WTC11 (cell line): ENCODE measurements around the gene PTBP2.

ENCODE experiments used
- ATF6 ChIP-seq: sonication (generic); formaldehyde crosslinking; IDR thresholded peaks from 2 replicates; pipeline ENCODE4 v1.8.1; 2023; ENCODE audit warnings: mild to moderate bottlenecking, missing genetic modification reagents
- CBFB ChIP-seq: sonication (generic); formaldehyde crosslinking; IDR thresholded peaks from 2 replicates; pipeline ENCODE4 v1.8.1; 2022; ENCODE audit warnings: mild to moderate bottlenecking, low read depth, missing genetic modification reagents
- CTCF ChIP-seq: fragments of 200-600 bp; IDR thresholded peaks from 2 replicates; pipeline ENCODE4 v1.8.0; 2022; ENCODE audit warnings: antibody characterized with exemption
- E2F1 ChIP-seq: sonication (generic); formaldehyde crosslinking; IDR thresholded peaks from 2 replicates; pipeline ENCODE4 v1.8.0; 2022; ENCODE audit warnings: mild to moderate bottlenecking, missing genetic modification reagents
- NFYB ChIP-seq: sonication (generic); formaldehyde crosslinking; conservative IDR thresholded peaks from 2 replicates; pipeline ENCODE4 v1.8.0; 2022; ENCODE audit warnings: low read depth, missing genetic modification reagents
- NR1H2 ChIP-seq: sonication (generic); formaldehyde crosslinking; IDR thresholded peaks from 2 replicates; pipeline ENCODE4 v1.9.0; 2021; ENCODE audit warnings: mild to moderate bottlenecking, moderate library complexity, missing genetic modification reagents
- NR2C2 ChIP-seq: sonication (generic); formaldehyde crosslinking; IDR thresholded peaks from 2 replicates; pipeline ENCODE4 v1.8.0; 2022; ENCODE audit warnings: mild to moderate bottlenecking, missing genetic modification reagents
- RELA ChIP-seq: sonication (generic); formaldehyde crosslinking; IDR thresholded peaks from 2 replicates; pipeline ENCODE4 v1.8.1; 2022; ENCODE audit warnings: missing genetic modification reagents, mild to moderate bottlenecking, borderline replicate concordance
- SP1 ChIP-seq: sonication (generic); formaldehyde crosslinking; conservative IDR thresholded peaks from 2 replicates; pipeline ENCODE4 v1.8.1; 2022; ENCODE audit warnings: missing genetic modification reagents
- ZBTB43 ChIP-seq: sonication (generic); formaldehyde crosslinking; IDR thresholded peaks from 2 replicates; pipeline ENCODE4 v1.8.1; 2023; ENCODE audit warnings: mild to moderate bottlenecking, missing genetic modification reagents
- ZNF121 ChIP-seq: sonication (generic); formaldehyde crosslinking; IDR thresholded peaks from 2 replicates; pipeline ENCODE4 v1.8.0; 2023; ENCODE audit warnings: missing genetic modification reagents
- ZNF219 ChIP-seq: sonication (generic); formaldehyde crosslinking; IDR thresholded peaks from 2 replicates; pipeline ENCODE4 v1.8.0; 2023; ENCODE audit warnings: missing genetic modification reagents, mild to moderate bottlenecking, borderline replicate concordance

- TF ChIP-seq ZNF219 (no peak), CTCF (no peak), SP1 (no peak), NR1H2 (CRISPR knock-in tag) (no peak), ZBTB43 (no peak), ATF6 (CRISPR knock-in tag) (no peak), NFYB (CRISPR knock-in tag) (no peak), ZNF121 (no peak), CBFB (CRISPR knock-in tag) (no peak), NR2C2 (CRISPR knock-in tag) (no peak), RELA (CRISPR knock-in tag) (no peak), E2F1 (CRISPR knock-in tag) (no peak)
These were observed 120.6 kb downstream of the PTBP2 start for GRCh38 chr1:96842215-96842614.
